ENCODE measurements around the gene PLA2G6. TPM values are rescaled to one million over a fixed set of nuclear protein-coding genes. Genes with fewer than 3 reads are reported as not detected.
A peak's percentile ranks its signal among the peaks of the same experiment; 100 is the strongest.

Gene PLA2G6
- total RNA-seq, result 10 to 100 TPM; 41.1 to 71.4 TPM

- no peaks in the 10 kb centered on the region for H3K9me3 Mint-ChIP-seq (ENCODE audit: low read depth)
- H3K4me3 Mint-ChIP-seq, result peak within 1 kb of the TSS; percentile 100
- H3K4me1 Mint-ChIP-seq, result peaks cover 56% of the 10 kb centered on the region
- peak; percentile 93 for ATAC-seq
- H3K27me3 Mint-ChIP-seq, result peaks cover 4% of the 10 kb centered on the region
- peak within 1 kb of the TSS; percentile 100 for H3K27ac Mint-ChIP-seq
- DNase-seq, result peak; percentile 99
- H3K36me3 Mint-ChIP-seq, result peaks cover 2% of the 10 kb centered on the region
- CTCF ChIA-PET, result interaction anchor here (0.6 to 2.0 kb wide), 8 partner anchors 11 to 585 kb away, joined by 3 to 6 read pairs (median 4); no protein-coding TSS in a partner anchor
These were observed at the start of gene PLA2G6 for GRCh38 chr22:38181453-38182200. Gene PLA2G6, minus strand, starts transcription at chr22:38181830. Its CDS starts 12,404 bp downstream, at chr22:38169426.

- no peak for ATAC-seq
- CTCF ChIA-PET, result interaction anchor here (1.1 to 4.7 kb wide), 6 partner anchors 11 to 179 kb away, joined by 3 to 27 read pairs (median 3); no protein-coding TSS in a partner anchor
- peaks cover 17% of the 10 kb centered on the region for H3K4me1 Mint-ChIP-seq
- no peak overlapping the region for H3K27ac Mint-ChIP-seq
- no peaks in the 10 kb centered on the region for H3K9me3 Mint-ChIP-seq (ENCODE audit: low read depth)
- H3K36me3 Mint-ChIP-seq, result peaks cover 1% of the 10 kb centered on the region
- no peaks in the 10 kb centered on the region for H3K27me3 Mint-ChIP-seq
- no peak for DNase-seq
- H3K4me3 Mint-ChIP-seq, result no peak overlapping the region
These were observed 49.3 kb upstream of the PLA2G6 start for GRCh38 chr22:38230916-38231315.

- CTCF ChIA-PET, result interaction anchor here (1.1 to 4.7 kb wide), 9 partner anchors 12 to 178 kb away, joined by 3 to 27 read pairs (median 3); partner anchors contain the start of gene PICK1
- DNase-seq, result peak; percentile 66
- no peaks in the 10 kb centered on the region for H3K9me3 Mint-ChIP-seq (ENCODE audit: low read depth)
- peaks cover 1% of the 10 kb centered on the region for H3K36me3 Mint-ChIP-seq
- no peak overlapping the region for H3K4me3 Mint-ChIP-seq
- no peaks in the 10 kb centered on the region for H3K27me3 Mint-ChIP-seq
- H3K27ac Mint-ChIP-seq, result no peak overlapping the region
- ATAC-seq, result peak; percentile 51
- H3K4me1 Mint-ChIP-seq, result peaks cover 17% of the 10 kb centered on the region
These were observed 48.6 kb upstream of the PLA2G6 start for GRCh38 chr22:38230108-38230825.

- peaks cover 17% of the 10 kb centered on the region for H3K4me1 Mint-ChIP-seq
- H3K27ac Mint-ChIP-seq, result peak overlapping the region; percentile 11
These were observed 47.5 kb upstream of the PLA2G6 start for GRCh38 chr22:38228873-38229740.

GRCh38 chr22:38228326-38228872, 46.8 kb upstream of the PLA2G6 start:
- peaks cover 1% of the 10 kb centered on the region for H3K36me3 Mint-ChIP-seq
- CTCF ChIA-PET, result interaction anchor here (0.7 to 4.7 kb wide), 4 partner anchors 48 to 176 kb away, joined by 3 to 27 read pairs (median 12); no protein-coding TSS in a partner anchor
- no peak overlapping the region for H3K4me3 Mint-ChIP-seq

More at GRCh38 chr22:38228873-38229740, 47.5 kb upstream of the PLA2G6 start:
- CTCF ChIA-PET, result interaction anchor here (0.7 to 4.7 kb wide), 7 partner anchors 24 to 177 kb away, joined by 3 to 27 read pairs (median 4); partner anchors contain the start of gene PICK1
- no peaks in the 10 kb centered on the region for H3K27me3 Mint-ChIP-seq
- H3K36me3 Mint-ChIP-seq, result peaks cover 1% of the 10 kb centered on the region
- ATAC-seq, result no peak
- no peak overlapping the region for H3K4me3 Mint-ChIP-seq
- H3K9me3 Mint-ChIP-seq (ENCODE audit: low read depth), result no peaks in the 10 kb centered on the region
- DNase-seq, result no peak

GRCh38 chr22:38226853-38227649, 45.4 kb upstream of the PLA2G6 start:
- DNase-seq, result no peak

More at GRCh38 chr22:38228326-38228872, 46.8 kb upstream of the PLA2G6 start:
- ATAC-seq (no peak), DNase-seq (no peak)
- Mint-ChIP-seq H3K27ac (peak overlapping the region; percentile 11), H3K27me3 (no peaks in the 10 kb centered on the region), H3K4me1 (peaks cover 17% of the 10 kb centered on the region), H3K9me3 (ENCODE audit: low read depth) (no peaks in the 10 kb centered on the region)

GRCh38 chr22:38223289-38223960, 41.8 kb upstream of the PLA2G6 start:
- DNase-seq, result no peak
- H3K36me3 Mint-ChIP-seq, result no peaks in the 10 kb centered on the region
- H3K9me3 Mint-ChIP-seq (ENCODE audit: low read depth), result no peaks in the 10 kb centered on the region
- ATAC-seq, result no peak
- no peaks in the 10 kb centered on the region for H3K27me3 Mint-ChIP-seq
- CTCF ChIA-PET, result interaction anchor here (1.3 kb wide), 1 partner anchor 109 kb away, joined by 3 read pairs; no protein-coding TSS in a partner anchor
- H3K27ac Mint-ChIP-seq, result no peak overlapping the region
- peaks cover 11% of the 10 kb centered on the region for H3K4me1 Mint-ChIP-seq
- H3K4me3 Mint-ChIP-seq, result no peak overlapping the region

More at GRCh38 chr22:38226853-38227649, 45.4 kb upstream of the PLA2G6 start:
- Mint-ChIP-seq H3K27me3 (no peaks in the 10 kb centered on the region), H3K4me1 (peaks cover 17% of the 10 kb centered on the region), H3K9me3 (ENCODE audit: low read depth) (no peaks in the 10 kb centered on the region), H3K4me3 (no peak overlapping the region), H3K27ac (no peak overlapping the region), H3K36me3 (peaks cover 1% of the 10 kb centered on the region)
- no peak for ATAC-seq
- CTCF ChIA-PET, result interaction anchor here (0.6 to 4.7 kb wide), 2 partner anchors 112 to 184 kb away, joined by 4 to 27 read pairs; no protein-coding TSS in a partner anchor

GRCh38 chr22:38222797-38223119, 41.1 kb upstream of the PLA2G6 start:
- CTCF ChIA-PET, result interaction anchor here (0.9 kb wide), 1 partner anchor 11 kb away, joined by 3 read pairs; no protein-coding TSS in a partner anchor
- Mint-ChIP-seq H3K4me1 (peaks cover 18% of the 10 kb centered on the region), H3K36me3 (no peaks in the 10 kb centered on the region), H3K27ac (no peak overlapping the region), H3K4me3 (no peak overlapping the region), H3K9me3 (ENCODE audit: low read depth) (no peaks in the 10 kb centered on the region), H3K27me3 (no peaks in the 10 kb centered on the region)
- ATAC-seq (no peak), DNase-seq (no peak)

GRCh38 chr22:38221908-38222796, 40.5 kb upstream of the PLA2G6 start:
- Mint-ChIP-seq H3K27me3 (no peaks in the 10 kb centered on the region), H3K4me3 (no peak overlapping the region), H3K27ac (no peak overlapping the region), H3K36me3 (no peaks in the 10 kb centered on the region), H3K4me1 (peaks cover 18% of the 10 kb centered on the region), H3K9me3 (ENCODE audit: low read depth) (no peaks in the 10 kb centered on the region)
- ATAC-seq (no peak), DNase-seq (no peak)
- CTCF ChIA-PET, result interaction anchor here (0.9 kb wide), 1 partner anchor 12 kb away, joined by 3 read pairs; no protein-coding TSS in a partner anchor

GRCh38 chr22:38221407-38221806, 39.8 kb upstream of the PLA2G6 start:
- Mint-ChIP-seq H3K4me3 (no peak overlapping the region), H3K9me3 (ENCODE audit: low read depth) (no peaks in the 10 kb centered on the region), H3K27me3 (no peaks in the 10 kb centered on the region), H3K36me3 (no peaks in the 10 kb centered on the region), H3K4me1 (peaks cover 18% of the 10 kb centered on the region), H3K27ac (no peak overlapping the region)
- ATAC-seq (no peak), DNase-seq (no peak)
- CTCF ChIA-PET, result no interaction called here

All from activated CD8-positive, alpha-beta memory T cell treated with anti-CD3 and anti-CD28 coated beads, Interleukin-2, amount 10 ng/mL, durations not matched to agents 7 days and 5 days (primary cell).